A673 (cell line): ENCODE data around the gene JAML. TPM values are rescaled to one million over a fixed set of nuclear protein-coding genes. Genes with fewer than 3 reads are reported as not detected.
A peak's percentile ranks its signal among the peaks of the same experiment; 100 is the strongest.

ENCODE experiments used
- BruUV-seq: library from RNA; stranded (reverse); fragments of 400-500 nt; replicated peaks from 2 replicates; lab custom pipeline; 2021; lab: Mats Ljungman, UMichigan
- CTCF ChIA-PET: fragments of 300-600 bp; sonication (Branson Sonifier 250); formaldehyde crosslinking; loops from one replicate; lab custom pipeline; 2022; ENCODE audit warnings: antibody characterized with exemption; lab: Charles Lee
- POLR2A ChIA-PET: fragments of 300-600 bp; sonication (Branson Sonifier 250); formaldehyde crosslinking; loops from one replicate; lab custom pipeline; 2022; ENCODE audit warnings: antibody characterized with exemption; ENCODE audit not compliant: low non-redundant PET; lab: Charles Lee
- DNase-seq: peaks from one replicate; pipeline ENCODE4 v3.0.0-alpha.2; 2015; ENCODE audit warnings: low spot score
- H3K27ac ChIP-seq: fragments of 200-600 bp; sonication (generic); 2 replicates; pipeline ENCODE4 v1.5.1; 2016; ENCODE audit warnings: mixed run types, low read depth, mild to moderate bottlenecking, mixed read lengths, antibody characterized with exemption, low read length; ENCODE audit not compliant: poor library complexity, severe bottlenecking
- H3K27me3 ChIP-seq: fragments of 200-600 bp; sonication (generic); replicated peaks from 2 replicates; pipeline ENCODE4 v1.6.1; 2017; ENCODE audit warnings: mixed run types, low read depth, mild to moderate bottlenecking, mixed read lengths, antibody characterized with exemption, low read length; ENCODE audit not compliant: insufficient read depth, poor library complexity
- H3K36me3 ChIP-seq: fragments of 200-600 bp; sonication (generic); 2 replicates; pipeline ENCODE4 v1.6.1; 2016; ENCODE audit warnings: mixed run types, mild to moderate bottlenecking, mixed read lengths, antibody characterized with exemption, low read length; ENCODE audit not compliant: insufficient read depth, poor library complexity, severe bottlenecking
- H3K4me1 ChIP-seq: fragments of 200-600 bp; sonication (generic); 2 replicates; pipeline ENCODE4 v1.6.1; 2017; ENCODE audit warnings: mixed run types, mild to moderate bottlenecking, mixed read lengths, antibody characterized with exemption, low read length; ENCODE audit not compliant: insufficient read depth, poor library complexity, severe bottlenecking
- H3K4me3 ChIP-seq: fragments of 200-600 bp; sonication (generic); 2 replicates; pipeline ENCODE4 v1.5.1; 2016; ENCODE audit warnings: low read depth, mixed run types, mild to moderate bottlenecking, mixed read lengths, low read length; ENCODE audit not compliant: poor library complexity, severe bottlenecking
- H3K9me3 ChIP-seq: fragments of 200-600 bp; sonication (generic); 2 replicates; pipeline ENCODE4 v1.6.1; 2016; ENCODE audit warnings: mixed run types, low read depth, mild to moderate bottlenecking, mixed read lengths, antibody characterized with exemption, low read length; ENCODE audit not compliant: poor library complexity, severe bottlenecking
- CTCF ChIP-seq: fragments of 300-800, 200-600 bp; sonication (generic); conservative IDR thresholded peaks from 2 replicates; pipeline ENCODE4 v1.5.1; 2017; ENCODE audit warnings: low read depth, mild to moderate bottlenecking, antibody characterized with exemption, low read length, moderate library complexity, mixed read lengths
- EZH2 ChIP-seq: fragments of 200-600 bp; sonication (generic); IDR thresholded peaks from 2 replicates; pipeline ENCODE4 v1.6.1; 2017; ENCODE audit warnings: borderline replicate concordance, low read depth, mild to moderate bottlenecking, mixed read lengths, antibody characterized with exemption, low read length; ENCODE audit not compliant: poor library complexity, severe bottlenecking
- intact Hi-C: fragments of 100-400 bp; cut with micrococcal nuclease; formaldehyde crosslinking; loops from one replicate; pipeline ENCODE4 v1.10.0; 2022; ENCODE audit not compliant: unreplicated experiment
- total RNA-seq: library from RNA; stranded (reverse); gene quantifications from 2 replicates; pipeline ENCODE4 v1.2.3, GENCODE V29; 2021

The JAML gene
- total RNA-seq, 1 experiment from 2014 or later, result not detected

- TF ChIP-seq CTCF (no peak), EZH2 (no peak)
- Histone ChIP-seq H3K9me3 (no peaks in the 10 kb centered on the region), H3K36me3 (no peaks in the 10 kb centered on the region), H3K4me1 (no peaks in the 10 kb centered on the region), H3K27ac (no peak overlapping the region), H3K4me3 (no peak overlapping the region), H3K27me3 (peaks cover 69% of the 10 kb centered on the region)
- intact Hi-C loops, result no loop called here
- POLR2A ChIA-PET, result no interaction called here
- CTCF ChIA-PET, result interaction anchor here (0.5 kb wide), 1 partner anchor 12 kb away, joined by 3 read pairs; no protein-coding TSS in a partner anchor
- no TSS peak for BruUV-seq
- DNase-seq, result no peak
Observed at GRCh38 chr11:118259138-118259537, 34.3 kb upstream of the JAML start.

- no peaks in the 10 kb centered on the region for H3K4me1 ChIP-seq
- BruUV-seq, result no TSS peak
- no peak overlapping the region for H3K27ac ChIP-seq
- H3K36me3 ChIP-seq, result no peaks in the 10 kb centered on the region
- TF ChIP-seq CTCF (peak; percentile 49), EZH2 (no peak)
- DNase-seq, result peak; percentile 39
- no peaks in the 10 kb centered on the region for H3K9me3 ChIP-seq
- H3K27me3 ChIP-seq, result peaks cover 69% of the 10 kb centered on the region
- POLR2A ChIA-PET, result no interaction called here
- CTCF ChIA-PET, result no interaction called here
- H3K4me3 ChIP-seq, result no peak overlapping the region
- intact Hi-C loops, result no loop called here
Observed at GRCh38 chr11:118258410-118258809, 33.6 kb upstream of the JAML start.

GRCh38 chr11:118252688-118253087, 27.9 kb upstream of the JAML start:
- no TSS peak for BruUV-seq
- intact Hi-C loops, result no loop called here
- no peak overlapping the region for H3K27ac ChIP-seq
- H3K36me3 ChIP-seq, result no peaks in the 10 kb centered on the region
- peak overlapping the region; percentile 51 for H3K4me3 ChIP-seq
- no peaks in the 10 kb centered on the region for H3K9me3 ChIP-seq
- DNase-seq, result no peak
- TF ChIP-seq CTCF, result no peak
- TF ChIP-seq EZH2, result no peak
- CTCF ChIA-PET, result no interaction called here
- H3K4me1 ChIP-seq, result no peaks in the 10 kb centered on the region
- POLR2A ChIA-PET, result no interaction called here
- peaks cover 64% of the 10 kb centered on the region for H3K27me3 ChIP-seq
